Upper lobe of right lung (tissue), 1 donor: ENCODE results near the gene TBC1D1. TPM values are rescaled to one million over a fixed set of nuclear protein-coding genes. Genes with fewer than 3 reads are reported as not detected.
A peak's percentile ranks its signal among the peaks of the same experiment; 100 is the strongest.

Experiments
- ATAC-seq: fragments of 200-7000 bp; cut with Tn5 transposase; one replicate; pipeline ENCODE4 v1.9.1; 2020; ENCODE audit warnings: mild to moderate bottlenecking, moderate library complexity
- DNase-seq: peaks from one replicate; pipeline ENCODE4 v3.0.0-alpha.2; 2020
- H3K27ac ChIP-seq: fragments of 200-600 bp; one replicate; pipeline ENCODE4 v1.8.0; 2022
- H3K27me3 ChIP-seq: fragments of 200-600 bp; one replicate; pipeline ENCODE4 v1.8.0; 2022; ENCODE audit warnings: mild to moderate bottlenecking
- H3K36me3 ChIP-seq: fragments of 200-600 bp; one replicate; pipeline ENCODE4 v1.8.0; 2022
- H3K4me1 ChIP-seq: fragments of 200-600 bp; one replicate; pipeline ENCODE4 v1.8.0; 2022
- H3K4me3 ChIP-seq: fragments of 200-600 bp; one replicate; pipeline ENCODE4 v1.8.0; 2022; ENCODE audit warnings: mild to moderate bottlenecking
- H3K9me3 ChIP-seq: fragments of 200-600 bp; one replicate; pipeline ENCODE4 v1.8.0; 2022
- CTCF ChIP-seq: fragments of 200-600 bp; IDR thresholded peaks from one replicate; pipeline ENCODE4 v1.8.0; 2022; ENCODE audit warnings: antibody characterized with exemption
- intact Hi-C: fragments of 100-400 bp; cut with DNase I; formaldehyde crosslinking; loops from one replicate; pipeline ENCODE4 v1.11.0; 2022
- total RNA-seq: library from RNA; stranded (reverse); fragmentation: NEBNext Ultra II Directional; extraction: Animal tissue kit (Norgen Biotek cat#: 25700); gene quantifications from one replicate; pipeline ENCODE4 v1.2.1, GENCODE V29; 2021
- donor health status: DM: no; HTN: yes; CAD: no; lungs with severe emphysema.

TBC1D1 gene
- total RNA-seq, 1 donor from 2014 or later = 61.9 TPM

- Histone ChIP-seq H3K4me1 (no peaks in the 10 kb centered on the region), H3K4me3 (no peak overlapping the region), H3K36me3 (peaks cover 43% of the 10 kb centered on the region), H3K27me3 (no peaks in the 10 kb centered on the region), H3K27ac (no peak overlapping the region), H3K9me3 (no peaks in the 10 kb centered on the region)
- DNase-seq = no peak
- TF ChIP-seq CTCF = no peak
- intact Hi-C loops = no loop called here
- no peak for ATAC-seq
Measured at GRCh38 chr4:38045289-38045988, 154.6 kb downstream of the TBC1D1 start.

- Histone ChIP-seq H3K9me3 (no peaks in the 10 kb centered on the region), H3K27me3 (no peaks in the 10 kb centered on the region), H3K4me3 (no peak overlapping the region), H3K27ac (no peak overlapping the region), H3K4me1 (no peaks in the 10 kb centered on the region), H3K36me3 (peaks cover 43% of the 10 kb centered on the region)
- intact Hi-C loops = no loop called here
- DNase-seq (no peak), ATAC-seq (peak; percentile 25)
- TF ChIP-seq CTCF = no peak
Measured at GRCh38 chr4:38046727-38047489, 156.0 kb downstream of the TBC1D1 start.

GRCh38 chr4:38049545-38050170 lies 158.8 kb downstream of the TBC1D1 start:
- ATAC-seq = no peak
- Histone ChIP-seq H3K9me3 (no peaks in the 10 kb centered on the region), H3K27me3 (no peaks in the 10 kb centered on the region), H3K36me3 (peaks cover 51% of the 10 kb centered on the region), H3K4me1 (no peaks in the 10 kb centered on the region), H3K27ac (no peak overlapping the region), H3K4me3 (no peak overlapping the region)
- no peak for TF ChIP-seq CTCF
- DNase-seq = no peak
- intact Hi-C loops = no loop called here

GRCh38 chr4:38050560-38051350 lies 159.9 kb downstream of the TBC1D1 start:
- intact Hi-C loops = no loop called here
- Histone ChIP-seq H3K4me3 (no peak overlapping the region), H3K27me3 (no peaks in the 10 kb centered on the region), H3K36me3 (peaks cover 51% of the 10 kb centered on the region), H3K27ac (no peak overlapping the region), H3K9me3 (no peaks in the 10 kb centered on the region), H3K4me1 (no peaks in the 10 kb centered on the region)
- no peak for ATAC-seq
- no peak for DNase-seq
- no peak for TF ChIP-seq CTCF

GRCh38 chr4:38055566-38055965 lies 164.7 kb downstream of the TBC1D1 start:
- ATAC-seq (peak; percentile 18), DNase-seq (no peak)
- intact Hi-C loops = no loop called here
- TF ChIP-seq CTCF = no peak
- H3K36me3 ChIP-seq = peaks cover 40% of the 10 kb centered on the region
- H3K27me3 ChIP-seq = no peaks in the 10 kb centered on the region
- no peak overlapping the region for H3K4me3 ChIP-seq
- H3K27ac ChIP-seq = peak overlapping the region; percentile 52
- H3K4me1 ChIP-seq = no peaks in the 10 kb centered on the region
- H3K9me3 ChIP-seq = no peaks in the 10 kb centered on the region
